GM11168 (cell line): ENCODE results near the gene MPHOSPH6.
"Not testable (repeated sequence)": the region's sequence is repeated elsewhere in the genome, so short reads cannot be mapped to it uniquely, and the experiment has no call there.

Source experiments
- in situ Hi-C: fragments of 300-500 bp; cut with MboI; formaldehyde crosslinking; loops from one replicate; pipeline ENCODE4 v1.12.0; 2022; ENCODE audit warnings: low sequenced_read_pairs; ENCODE audit not compliant: unreplicated experiment

The MPHOSPH6 gene

GRCh38 chr16:82133798-82134197 lies 36.2 kb downstream of the MPHOSPH6 start:
- in situ Hi-C loops = no loop called here

GRCh38 chr16:82129881-82130280 lies 40.1 kb downstream of the MPHOSPH6 start:
- in situ Hi-C loops = no loop called here

- in situ Hi-C loops = no loop called here
Observed at GRCh38 chr16:82124651-82125050, 45.4 kb downstream of the MPHOSPH6 start.

- in situ Hi-C loops = no loop called here
Observed at GRCh38 chr16:82119405-82119804, 50.6 kb downstream of the MPHOSPH6 start.

GRCh38 chr16:82118749-82119148 lies 51.3 kb downstream of the MPHOSPH6 start:
- in situ Hi-C loops = no loop called here

GRCh38 chr16:82116535-82116934 lies 53.5 kb downstream of the MPHOSPH6 start:
- in situ Hi-C loops = no loop called here

- in situ Hi-C loops = no loop called here
Observed at GRCh38 chr16:82113741-82114140, 56.3 kb downstream of the MPHOSPH6 start.

- in situ Hi-C loops = no loop called here
Observed at GRCh38 chr16:82111944-82112343, 58.1 kb downstream of the MPHOSPH6 start.

- in situ Hi-C loops = not testable (repeated sequence)
Observed at GRCh38 chr16:82109266-82109665, 60.8 kb downstream of the MPHOSPH6 start.

GRCh38 chr16:82108774-82109173 lies 61.2 kb downstream of the MPHOSPH6 start:
- in situ Hi-C loops = no loop called here

- in situ Hi-C loops = no loop called here
Observed at GRCh38 chr16:82108100-82108499, 61.9 kb downstream of the MPHOSPH6 start.

GRCh38 chr16:82105107-82105506 lies 64.9 kb downstream of the MPHOSPH6 start:
- in situ Hi-C loops = no loop called here
